HG03354 (cell line): ENCODE results near the gene SPON2.
A peak's percentile ranks its signal among the peaks of the same experiment; 100 is the strongest.

Experiments
- ATAC-seq: cut with Tn5 transposase; IDR thresholded peaks from one replicate; pipeline ENCODE4 v1.9.1; 2021; ENCODE audit warnings: mild to moderate bottlenecking; ENCODE audit not compliant: unreplicated experiment, poor library complexity, severe bottlenecking

Gene SPON2

GRCh38 chr4:1176398-1177273 is 4.3 kb upstream of the SPON2 start:
- no peak for ATAC-seq

- ATAC-seq: no peak
These were observed 3.3 kb upstream of the SPON2 start for GRCh38 chr4:1175635-1176229.

- ATAC-seq: no peak
These were observed 2.7 kb upstream of the SPON2 start for GRCh38 chr4:1174941-1175634.

GRCh38 chr4:1172971-1173757 is 781 bp upstream of the SPON2 start:
- ATAC-seq: no peak

DNA sequence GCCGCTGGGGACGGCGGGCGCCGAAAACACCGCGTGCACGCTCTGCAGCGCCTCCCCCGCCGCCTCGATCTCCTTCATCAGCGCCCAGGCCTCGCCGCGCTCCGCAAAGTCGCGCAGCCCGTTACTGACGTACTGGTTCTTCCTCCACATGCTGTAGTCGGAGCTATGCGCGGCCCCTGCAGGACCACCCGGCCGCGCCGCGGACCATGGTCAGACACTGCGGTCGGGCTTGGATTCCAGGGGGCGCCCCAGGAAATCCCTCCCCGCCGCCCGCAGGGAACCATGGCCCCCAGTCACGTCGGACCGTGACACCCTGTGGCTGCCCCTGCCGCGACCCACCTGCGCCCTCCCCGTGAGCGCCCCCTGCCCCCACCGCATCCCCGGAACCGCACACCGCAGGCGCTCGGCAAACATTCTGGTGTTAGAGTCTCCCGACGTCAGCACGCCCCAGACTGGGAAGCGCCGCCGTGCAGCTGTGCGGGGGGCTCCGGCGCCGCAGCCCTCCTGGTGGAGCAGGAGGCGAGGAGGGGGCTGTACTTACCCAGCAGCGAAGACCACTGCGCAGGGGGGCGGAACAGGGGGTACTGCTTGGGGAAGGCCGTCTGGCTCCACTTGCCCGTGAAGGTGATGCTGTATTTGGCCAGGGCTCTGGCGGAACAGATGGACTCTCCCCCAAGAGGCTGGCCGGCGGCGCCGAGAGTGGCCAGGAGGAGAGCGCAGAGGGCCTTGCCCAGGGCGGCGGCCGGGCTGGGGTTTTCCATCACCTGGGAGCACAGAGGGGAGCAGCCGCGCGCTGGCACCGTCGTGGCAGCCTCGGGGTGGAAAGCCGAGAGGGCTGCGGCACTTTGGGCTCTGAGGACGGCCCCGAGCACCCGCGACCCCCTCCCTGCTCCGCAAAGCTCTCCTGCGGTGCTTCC is 814 bp downstream of the SPON2 start:
- ATAC-seq: no peak

DNA sequence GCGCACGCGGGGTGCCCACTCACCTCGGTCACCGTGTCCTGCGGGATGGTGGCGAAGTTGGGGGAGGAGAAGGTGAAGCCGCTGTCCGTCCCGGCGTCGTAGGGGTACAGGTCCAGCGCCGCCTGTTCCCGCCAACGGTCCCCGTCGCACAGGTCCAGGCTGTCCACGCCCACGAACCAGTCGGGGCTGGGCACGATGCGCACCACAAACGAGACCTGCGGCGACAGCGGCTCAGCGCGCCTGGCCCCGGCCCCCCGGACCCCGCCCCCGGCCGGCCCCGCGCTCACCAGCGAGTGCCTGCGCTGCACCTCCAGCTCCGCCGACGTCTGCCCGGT is 1.4 kb downstream of the SPON2 start:
- ATAC-seq: no peak

- ATAC-seq: no peak
These were observed 2.0 kb downstream of the SPON2 start for GRCh38 chr4:1170156-1170975.

DNA sequence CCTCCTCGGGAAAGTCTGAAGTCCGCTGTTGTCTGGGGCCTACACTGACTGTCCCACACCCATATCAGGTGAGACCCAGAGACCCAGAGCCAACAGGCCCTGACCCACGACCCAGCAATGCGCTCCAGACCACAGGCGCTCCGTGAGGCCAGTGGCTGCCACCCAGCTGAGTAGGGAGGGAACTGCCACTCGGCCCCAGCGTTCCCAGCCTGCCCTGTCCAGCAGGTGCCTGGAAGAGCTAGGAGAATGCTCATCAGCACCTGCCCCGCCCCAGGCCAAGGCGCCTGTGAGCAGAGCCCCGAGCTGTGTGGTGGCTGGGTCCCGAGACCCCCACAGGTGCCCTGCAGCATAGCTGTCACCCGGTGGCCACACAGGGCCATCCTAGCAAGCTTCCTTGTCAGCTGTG is 2.7 kb downstream of the SPON2 start:
- no peak for ATAC-seq

DNA sequence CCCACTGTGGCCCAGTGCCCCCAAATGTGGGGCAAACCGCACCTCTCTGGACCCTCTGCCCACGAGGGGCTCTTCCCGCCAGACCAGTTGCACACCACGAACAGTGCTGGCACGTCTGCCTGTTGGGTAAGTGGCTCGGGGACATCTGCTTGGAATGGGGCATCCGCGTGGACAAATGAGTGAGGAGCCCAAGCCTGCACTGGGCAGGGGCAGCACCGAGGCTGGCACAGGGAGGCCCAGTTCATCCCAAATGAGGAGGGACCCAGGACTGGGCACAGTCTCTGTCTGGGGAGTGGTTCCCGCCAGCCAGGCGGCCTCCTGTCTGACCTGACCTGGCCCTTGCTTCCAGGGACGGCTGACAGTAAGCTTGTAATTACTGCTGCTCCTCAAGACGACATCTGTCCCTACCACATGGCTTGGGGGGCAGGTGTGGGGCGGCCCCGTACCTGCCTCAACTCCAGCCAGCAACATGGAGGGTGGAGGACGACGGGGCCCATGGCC is 3.2 kb downstream of the SPON2 start:
- no peak for ATAC-seq

DNA sequence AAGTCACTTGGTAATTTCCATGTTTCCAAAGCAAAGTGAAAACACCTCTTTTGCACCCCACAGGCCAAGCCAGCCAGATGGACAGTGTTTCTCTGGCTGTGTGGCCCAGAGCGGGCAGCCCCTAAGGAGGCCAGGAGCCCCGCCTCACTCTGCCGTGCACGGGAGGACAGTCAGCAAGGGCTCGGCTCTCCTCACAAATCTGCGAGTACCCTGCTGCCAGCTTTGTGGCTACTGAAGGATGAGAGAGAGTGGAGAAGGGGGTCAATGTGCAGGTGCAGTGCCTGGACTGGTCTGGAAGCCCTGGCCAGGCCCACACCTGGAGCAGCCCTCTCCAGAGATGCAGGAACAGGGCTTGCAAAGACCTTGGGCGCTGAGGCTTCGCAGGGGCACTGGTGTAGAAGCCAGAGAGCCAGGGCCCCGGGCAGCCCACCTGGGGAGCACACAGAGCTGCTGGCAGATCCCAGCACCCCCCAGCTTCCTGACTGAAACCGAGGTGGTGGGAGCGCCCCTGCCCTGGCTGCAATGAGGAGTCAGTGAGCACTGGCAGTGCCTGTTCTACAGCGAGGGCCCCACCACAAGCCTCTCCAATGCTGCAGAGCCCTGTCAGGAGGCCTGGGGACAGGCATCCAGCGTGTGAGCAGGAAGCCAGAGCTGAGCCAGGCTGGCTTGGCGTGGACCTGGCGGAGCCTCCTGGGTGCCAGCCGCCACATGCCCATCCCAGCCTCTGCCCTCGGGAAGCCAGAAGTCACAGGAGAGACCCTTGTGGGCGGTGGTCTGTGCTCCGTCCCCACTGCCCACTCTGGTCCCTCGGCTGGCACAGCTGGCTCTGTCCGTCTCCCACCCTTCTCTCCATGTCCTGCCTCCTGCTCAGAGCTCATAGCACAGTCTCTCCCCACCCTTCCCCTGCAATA is 3.9 kb downstream of the SPON2 start:
- no peak for ATAC-seq

DNA sequence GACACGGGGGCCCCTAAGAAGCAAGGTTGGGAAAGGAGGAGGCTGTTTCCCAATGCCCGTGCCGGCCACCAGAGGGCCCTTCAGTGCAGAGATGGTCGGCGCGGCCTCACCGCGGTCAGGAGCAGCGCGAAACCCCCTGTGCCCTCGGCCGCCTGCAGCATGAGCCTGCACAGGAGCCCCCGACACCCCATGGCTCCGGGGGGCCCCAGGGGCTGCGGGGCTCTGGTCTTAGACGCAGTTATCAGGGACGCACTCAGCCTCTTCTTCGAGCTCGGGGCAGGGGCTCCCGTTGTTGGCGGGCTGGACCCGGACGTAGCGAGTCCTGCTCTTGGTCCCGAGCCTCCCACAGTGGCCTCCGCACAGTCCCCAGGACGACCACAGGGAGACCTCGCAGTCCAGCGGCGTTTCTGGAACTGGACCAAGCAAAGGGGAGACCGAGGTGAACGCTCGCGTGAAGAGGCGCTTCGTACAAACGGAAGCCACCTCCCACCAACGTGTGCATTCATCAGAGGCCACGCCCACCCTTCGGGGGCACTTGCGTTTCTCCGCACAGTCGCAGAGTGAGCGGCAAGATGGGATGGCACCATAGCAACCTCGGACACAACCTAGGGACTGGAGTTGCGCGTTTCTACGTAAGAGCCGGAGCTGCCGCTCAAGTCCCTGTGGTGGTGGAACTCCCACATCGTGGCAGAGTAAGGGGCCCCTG is 5.0 kb downstream of the SPON2 start:
- peak; percentile 89 for ATAC-seq

GRCh38 chr4:1166509-1167243 is 5.7 kb downstream of the SPON2 start:
- no peak for ATAC-seq

GRCh38 chr4:1164956-1165545 is 7.3 kb downstream of the SPON2 start:
- ATAC-seq: no peak

DNA sequence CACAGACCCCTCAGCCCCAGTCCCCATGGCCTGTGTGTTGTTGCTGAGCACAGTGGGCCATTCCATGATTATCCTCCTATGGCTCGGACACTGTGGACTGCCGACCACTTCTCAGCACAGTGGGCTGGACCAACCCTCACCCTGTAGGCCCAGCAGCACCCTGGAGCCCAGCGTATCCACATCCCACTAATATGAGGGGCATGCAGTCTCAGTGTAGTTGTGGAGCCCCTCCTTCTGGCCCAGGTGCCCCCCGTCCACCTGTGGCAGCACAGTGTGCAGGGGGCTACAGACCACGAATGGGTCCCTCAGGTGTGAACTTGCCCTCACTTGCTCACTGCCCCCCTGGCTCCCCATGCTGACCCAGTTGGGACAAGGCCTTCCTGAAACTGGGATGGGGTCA is 7.9 kb downstream of the SPON2 start:
- ATAC-seq: no peak

DNA sequence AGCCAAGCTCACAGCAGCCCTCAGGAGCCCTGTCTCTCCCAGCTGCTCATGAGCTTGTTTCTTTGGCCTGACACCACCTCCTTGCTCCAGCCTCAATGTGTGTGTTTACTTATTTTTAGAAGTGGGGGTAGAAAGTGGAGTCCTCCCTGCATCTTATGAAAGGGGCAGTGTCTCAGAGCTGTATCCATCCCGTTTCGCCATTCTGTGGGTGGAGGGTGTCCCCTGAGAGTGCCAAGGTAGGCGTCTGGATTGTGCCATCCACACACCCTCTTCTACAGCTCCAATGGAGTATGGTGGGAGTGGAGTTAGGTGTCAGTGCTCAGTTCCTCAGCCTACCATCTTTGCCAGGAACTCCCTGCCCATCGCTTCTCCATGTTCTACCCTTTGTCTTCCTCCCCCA is 8.3 kb downstream of the SPON2 start:
- no peak for ATAC-seq

GRCh38 chr4:1160351-1160750 is 12.0 kb downstream of the SPON2 start:
- no peak for ATAC-seq
